ENCODE results near the gene SYVN1.

The SYVN1 gene

GRCh38 chr11:65100674-65101350, 33.5 kb downstream of the SYVN1 start:
- Mint-ChIP-seq H3K4me1 (peaks cover 12% of the 10 kb centered on the region), H3K27me3 (ENCODE audit: low read depth, poor library complexity) (peaks cover under 1% of the 10 kb centered on the region), H3K36me3 (ENCODE audit: low read depth) (peaks cover 11% of the 10 kb centered on the region), H3K4me3 (no peak overlapping the region), H3K27ac (no peak overlapping the region), H3K9me3 (no peaks in the 10 kb centered on the region)
- DNase-seq, result no peak
- TF ChIP-seq, protein P1, sequence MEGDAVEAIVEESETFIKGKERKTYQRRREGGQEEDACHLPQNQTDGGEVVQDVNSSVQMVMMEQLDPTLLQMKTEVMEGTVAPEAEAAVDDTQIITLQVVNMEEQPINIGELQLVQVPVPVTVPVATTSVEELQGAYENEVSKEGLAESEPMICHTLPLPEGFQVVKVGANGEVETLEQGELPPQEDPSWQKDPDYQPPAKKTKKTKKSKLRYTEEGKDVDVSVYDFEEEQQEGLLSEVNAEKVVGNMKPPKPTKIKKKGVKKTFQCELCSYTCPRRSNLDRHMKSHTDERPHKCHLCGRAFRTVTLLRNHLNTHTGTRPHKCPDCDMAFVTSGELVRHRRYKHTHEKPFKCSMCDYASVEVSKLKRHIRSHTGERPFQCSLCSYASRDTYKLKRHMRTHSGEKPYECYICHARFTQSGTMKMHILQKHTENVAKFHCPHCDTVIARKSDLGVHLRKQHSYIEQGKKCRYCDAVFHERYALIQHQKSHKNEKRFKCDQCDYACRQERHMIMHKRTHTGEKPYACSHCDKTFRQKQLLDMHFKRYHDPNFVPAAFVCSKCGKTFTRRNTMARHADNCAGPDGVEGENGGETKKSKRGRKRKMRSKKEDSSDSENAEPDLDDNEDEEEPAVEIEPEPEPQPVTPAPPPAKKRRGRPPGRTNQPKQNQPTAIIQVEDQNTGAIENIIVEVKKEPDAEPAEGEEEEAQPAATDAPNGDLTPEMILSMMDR (IDR thresholded peaks at IDR 0.05), result peak; percentile 14

DNA sequence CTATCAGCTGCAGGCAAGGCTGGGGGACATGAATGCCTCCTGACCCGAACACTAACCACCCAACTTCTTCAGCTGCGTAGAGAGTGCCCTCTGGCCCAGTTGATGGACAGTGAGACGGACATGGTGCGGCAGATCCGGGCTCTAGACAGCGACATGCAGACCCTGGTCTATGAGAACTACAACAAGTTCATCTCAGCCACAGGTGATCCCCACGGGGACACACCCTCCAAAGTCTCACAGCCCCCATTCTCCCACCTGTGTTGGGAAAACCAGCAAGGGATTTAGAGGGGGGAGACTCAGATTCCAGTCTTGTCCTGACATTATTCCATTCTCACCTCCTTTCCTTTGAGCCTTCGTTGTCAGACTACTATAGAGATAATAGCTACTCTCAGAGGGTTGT, 37.4 kb downstream of the SYVN1 start:
- Mint-ChIP-seq H3K27ac (no peak overlapping the region), H3K4me3 (peak overlapping the region; percentile 91), H3K4me1 (peaks cover 14% of the 10 kb centered on the region), H3K36me3 (ENCODE audit: low read depth) (peaks cover 6% of the 10 kb centered on the region), H3K9me3 (no peaks in the 10 kb centered on the region), H3K27me3 (ENCODE audit: low read depth, poor library complexity) (peaks cover 3% of the 10 kb centered on the region)
- DNase-seq, result no peak
- TF ChIP-seq, protein P1 (IDR thresholded peaks at IDR 0.05), result no peak

- peaks cover 3% of the 10 kb centered on the region for H3K27me3 Mint-ChIP-seq (ENCODE audit: low read depth, poor library complexity)
- H3K27ac Mint-ChIP-seq, result peak within 1 kb of the TSS; percentile 98
- TF ChIP-seq, protein P1 (IDR thresholded peaks at IDR 0.05), result no peak
- H3K36me3 Mint-ChIP-seq (ENCODE audit: low read depth), result peaks cover 6% of the 10 kb centered on the region
- H3K4me3 Mint-ChIP-seq, result peak within 1 kb of the TSS; percentile 91
- no peaks in the 10 kb centered on the region for H3K9me3 Mint-ChIP-seq
- peaks cover 14% of the 10 kb centered on the region for H3K4me1 Mint-ChIP-seq
- peak; percentile 85 for DNase-seq
Measured at GRCh38 chr11:65095974-65096806, 38.1 kb downstream of the SYVN1 start, which contains the start of gene VPS51. TSS of gene VPS51 (plus strand) at chr11:65096214. CDS start at chr11:65096251, 37 bp downstream.

- Mint-ChIP-seq H3K27me3 (ENCODE audit: low read depth, poor library complexity) (peaks cover 3% of the 10 kb centered on the region), H3K9me3 (no peaks in the 10 kb centered on the region), H3K4me3 (peak overlapping the region; percentile 91), H3K4me1 (peaks cover 14% of the 10 kb centered on the region), H3K36me3 (ENCODE audit: low read depth) (peaks cover 6% of the 10 kb centered on the region), H3K27ac (no peak overlapping the region)
- DNase-seq, result no peak
- TF ChIP-seq, protein P1 (IDR thresholded peaks at IDR 0.05), result no peak
Measured at GRCh38 chr11:65095427-65095826, 38.9 kb downstream of the SYVN1 start.

DNA sequence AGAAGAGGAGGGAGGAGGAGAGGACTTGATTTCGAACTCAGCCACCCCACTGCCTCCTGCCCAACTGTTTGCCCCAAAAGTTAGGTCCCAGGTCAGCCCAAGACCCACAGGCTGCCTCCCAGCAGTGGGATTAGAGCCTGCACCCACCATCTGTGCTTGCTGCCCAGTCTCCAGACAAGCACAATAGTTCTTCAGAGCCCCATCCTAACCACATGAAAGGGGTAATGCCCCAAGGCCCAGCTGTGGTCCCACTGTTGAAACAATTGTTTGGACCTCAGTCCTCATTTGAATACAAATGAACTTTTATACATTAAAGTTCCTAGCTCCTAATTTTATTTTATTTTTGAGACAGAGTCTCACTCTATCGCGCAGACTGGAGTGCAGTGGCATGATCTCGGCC, 43.7 kb downstream of the SYVN1 start:
- TF ChIP-seq, protein P1 (IDR thresholded peaks at IDR 0.05), result no peak
- H3K4me1 Mint-ChIP-seq, result peaks cover 4% of the 10 kb centered on the region
- H3K27me3 Mint-ChIP-seq (ENCODE audit: low read depth, poor library complexity), result peaks cover 3% of the 10 kb centered on the region
- H3K27ac Mint-ChIP-seq, result no peak overlapping the region
- H3K9me3 Mint-ChIP-seq, result no peaks in the 10 kb centered on the region
- H3K4me3 Mint-ChIP-seq, result no peak overlapping the region
- H3K36me3 Mint-ChIP-seq (ENCODE audit: low read depth), result peaks cover 14% of the 10 kb centered on the region
- DNase-seq, result no peak

Measured in nephron progenitor cell (in vitro differentiated cells).